HepG2 (cell line): ENCODE results near the gene TM4SF4. TPM values are rescaled to one million over a fixed set of nuclear protein-coding genes. Genes with fewer than 3 reads are reported as not detected.

Experiments
- CCDC6 ChIP-seq: sonication (generic); formaldehyde crosslinking; IDR thresholded peaks from 2 replicates; pipeline ENCODE4 v1.8.1; 2022; ENCODE audit warnings: mild to moderate bottlenecking, missing genetic modification reagents, moderate library complexity
- CEBPB ChIP-seq: IDR thresholded peaks from 2 replicates; pipeline ENCODE4 v1.6.1; 2011; ENCODE audit warnings: low read depth, low read length, improper control_type of control experiment, borderline replicate concordance
- FOXK1 ChIP-seq: sonication (generic); formaldehyde crosslinking; IDR thresholded peaks from 2 replicates; pipeline ENCODE4 v1.4.0; 2020; ENCODE audit warnings: low read depth, missing genetic modification reagents, borderline replicate concordance
- GATA4 ChIP-seq: sonication (generic); IDR thresholded peaks from 2 replicates; pipeline ENCODE4 v1.6.1; 2016; ENCODE audit warnings: antibody characterized with exemption, low read depth, borderline replicate concordance
- HNF1B ChIP-seq: sonication (generic); formaldehyde crosslinking; IDR thresholded peaks from 2 replicates; pipeline ENCODE4 v1.5.1; 2020; ENCODE audit warnings: mild to moderate bottlenecking, moderate library complexity, missing genetic modification reagents
- HNF4A ChIP-seq: sonication (generic); formaldehyde crosslinking; IDR thresholded peaks from 2 replicates; pipeline ENCODE4 v1.4.0; 2020; ENCODE audit warnings: missing genetic modification reagents
- HNRNPUL1 ChIP-seq: fragments of 200-400 bp; formaldehyde crosslinking; IDR thresholded peaks from 2 replicates; pipeline ENCODE4 v1.6.1; 2017; ENCODE audit warnings: low read depth, mild to moderate bottlenecking, low read length, moderate library complexity
- NR2F6 ChIP-seq, 2 experiments: IDR thresholded peaks; 2 replicates each; pipeline ENCODE4 v1.6.1; 2016; ENCODE audit warnings: antibody characterized with exemption in 1 of 2, mild to moderate bottlenecking in 1 of 2
- SATB2 ChIP-seq: sonication (generic); formaldehyde crosslinking; IDR thresholded peaks from 2 replicates; pipeline ENCODE4 v1.5.0; 2020; ENCODE audit warnings: missing genetic modification reagents
- SNAPC2 ChIP-seq: sonication (generic); formaldehyde crosslinking; IDR thresholded peaks from 2 replicates; pipeline ENCODE4 v1.8.1; 2022; ENCODE audit warnings: mild to moderate bottlenecking, missing genetic modification reagents
- SOX6 ChIP-seq, 2 experiments: fragments of 450-650 bp in 1 of 2; sonication (generic) in 1 of 2; formaldehyde crosslinking in 1 of 2; IDR thresholded peaks; 2 replicates each; pipeline versions ENCODE4 v1.4.0 to v1.6.1; 2017 to 2020; ENCODE audit warnings: antibody characterized with exemption in 1 of 2, mild to moderate bottlenecking in 1 of 2, missing genetic modification reagents in 1 of 2
- TFE3 ChIP-seq: IDR thresholded peaks from 2 replicates; pipeline ENCODE4 v1.6.1; 2016
- TRIM22 ChIP-seq: fragments of 450-650 bp; IDR thresholded peaks from 2 replicates; pipeline ENCODE4 v1.6.1; 2017
- ZBTB34 ChIP-seq: sonication (generic); formaldehyde crosslinking; IDR thresholded peaks from 2 replicates; pipeline ENCODE4 v1.8.0; 2022; ENCODE audit warnings: mild to moderate bottlenecking, missing genetic modification reagents
- ZFP82 ChIP-seq: sonication (generic); formaldehyde crosslinking; IDR thresholded peaks from 2 replicates; pipeline ENCODE4 v1.5.1; 2020; ENCODE audit warnings: mild to moderate bottlenecking, missing genetic modification reagents, borderline replicate concordance
- ZFY ChIP-seq: sonication (generic); formaldehyde crosslinking; IDR thresholded peaks from 2 replicates; pipeline ENCODE4 v1.4.0; 2020; ENCODE audit warnings: missing genetic modification reagents
- ZNF460 ChIP-seq: sonication (generic); formaldehyde crosslinking; IDR thresholded peaks from 2 replicates; pipeline ENCODE4 v1.5.1; 2020; ENCODE audit warnings: missing genetic modification reagents, mild to moderate bottlenecking, borderline replicate concordance
- ZXDC ChIP-seq: sonication (generic); formaldehyde crosslinking; IDR thresholded peaks from 2 replicates; pipeline ENCODE4 v1.5.0; 2020; ENCODE audit warnings: mild to moderate bottlenecking, missing genetic modification reagents
- polyA plus RNA-seq, 8 experiments: library from polyadenylated mRNA; depleted of rRNA in 3 of 8; stranded (reverse) in 7 of 8; unstranded in 1 of 8; fragments of >200 nt; fragmentation: Illumina TruSeq in 4 of 8; extraction: Trizol in 4 of 8; gene quantifications; 2 replicates each; pipeline versions ENCODE4 v1.2.1 to v1.2.3, GENCODE V29; 2011 to 2016; ENCODE audit warnings: low read depth in 4 of 8, missing spikeins in 1 of 8, mixed read lengths in 1 of 8; ENCODE audit not compliant: insufficient read depth in 1 of 8
- total RNA-seq, 5 experiments: library from RNA; depleted of rRNA; stranded (reverse); fragments of >200 nt; fragmentation: Illumina TruSeq; extraction: Trizol; gene quantifications; 2 replicates each; pipeline ENCODE4 v1.2.3, GENCODE V29; 2016; ENCODE audit warnings: low read depth in 1 of 5

The TM4SF4 gene
- total and polyA plus RNA-seq, 2 of the 13 experiments (the other 11 are each of a cell fraction or from before 2014, with no cell fraction given), result 0.63 to 0.95 TPM

- TF ChIP-seq ZNF460 (CRISPR knock-in tag) (no peak), HNRNPUL1 (no peak), TRIM22 (no peak), ZFP82 (CRISPR knock-in tag) (no peak), ZBTB34 (no peak), SOX6 (IDR thresholded peaks at IDR 0.05) (no peak), SOX6 (CRISPR knock-in tag; IDR thresholded peaks at IDR 0.05) (no peak), FOXK1 (CRISPR knock-in tag) (0 out of 2 replicates have a peak, but pooled peaks have one; percentile 10), HNF4A (CRISPR knock-in tag) (no peak), HNF1B (CRISPR knock-in tag) (peak; percentile 45; the same call in 1 of the 2 replicates), TFE3 (CRISPR knock-in tag) (no peak), SNAPC2 (CRISPR knock-in tag) (no peak), SATB2 (CRISPR knock-in tag) (no peak), CCDC6 (CRISPR knock-in tag) (no peak), ZFY (CRISPR knock-in tag) (no peak), GATA4 (no peak), NR2F6 (IDR thresholded peaks at IDR 0.05) (no peak), NR2F6 (CRISPR knock-in tag; IDR thresholded peaks at IDR 0.05) (no peak), ZXDC (CRISPR knock-in tag) (no peak), CEBPB (no peak)
These were observed 37.7 kb downstream of the TM4SF4 start (continued) for GRCh38 chr3:149512073-149512782.
